IMR-90 (cell line): Measurements from ENCODE around the gene APC. TPM values are rescaled to one million over a fixed set of nuclear protein-coding genes. Genes with fewer than 3 reads are reported as not detected.
"Not testable (repeated sequence)": the region's sequence is repeated elsewhere in the genome, so short reads cannot be mapped to it uniquely, and the experiment has no call there.

Experiments used
- ATAC-seq: fragments of 200-7000 bp; cut with Tn5 transposase; 2 replicates; pipeline ENCODE4 v1.9.1; 2020; ENCODE audit warnings: low read depth, mild to moderate bottlenecking, moderate library complexity
- BruUV-seq: library from RNA; stranded (reverse); fragments of 400-500 nt; replicated peaks from 2 replicates; lab custom pipeline; 2021; lab: Mats Ljungman, UMichigan
- CTCF ChIA-PET: fragments of 300-600 bp; formaldehyde crosslinking; extraction: SDS; loops from one replicate; lab custom pipeline; 2021; ENCODE audit warnings: antibody characterized with exemption; lab: Yijun Ruan, JAX
- POLR2A ChIA-PET: fragments of 300-600 bp; sonication (Branson Sonifier 250); formaldehyde crosslinking; loops from one replicate; lab custom pipeline; 2022; ENCODE audit warnings: antibody characterized with exemption; ENCODE audit not compliant: unreplicated experiment; lab: Charles Lee
- DNase-seq: peaks from one replicate; pipeline ENCODE4 v3.0.0; 2013
- H2AFZ ChIP-seq: replicated peaks from 2 replicates; pipeline ENCODE3; 2013; ENCODE audit warnings: low read length, mild to moderate bottlenecking; ENCODE audit not compliant: poor library complexity
- H2AK5ac ChIP-seq: 2 replicates; pipeline ENCODE4 v1.6.1; 2013; ENCODE audit warnings: low read depth, low read length, inconsistent platforms
- H2AK9ac ChIP-seq: replicated peaks from 2 replicates; pipeline ENCODE3; 2013; ENCODE audit warnings: mild to moderate bottlenecking, low read depth, low read length, moderate library complexity; ENCODE audit not compliant: poor library complexity
- H2BK120ac ChIP-seq: 2 replicates; pipeline ENCODE4 v1.6.1; 2013; ENCODE audit warnings: low read depth, low read length, inconsistent platforms
- H2BK15ac ChIP-seq: 3 replicates; pipeline ENCODE4 v1.6.1; 2013; ENCODE audit warnings: low read depth, low read length, inconsistent platforms
- H2BK20ac ChIP-seq: 2 replicates; pipeline ENCODE4 v1.6.1; 2013; ENCODE audit warnings: low read depth, mild to moderate bottlenecking, inconsistent platforms, low read length, moderate library complexity
- H2BK5ac ChIP-seq: 2 replicates; pipeline ENCODE4 v1.6.1; 2013; ENCODE audit warnings: mild to moderate bottlenecking, low read depth, low read length, inconsistent platforms; ENCODE audit not compliant: poor library complexity, severe bottlenecking
- H3K14ac ChIP-seq: replicated peaks from 2 replicates; pipeline ENCODE4 v1.6.1; 2013; ENCODE audit warnings: low read depth, low read length, inconsistent platforms
- H3K18ac ChIP-seq: 2 replicates; pipeline ENCODE4 v1.6.1; 2013; ENCODE audit warnings: low read depth, low read length, control low read depth
- H3K23ac ChIP-seq: 2 replicates; pipeline ENCODE4 v1.6.1; 2013; ENCODE audit warnings: low read depth, low read length, inconsistent platforms
- H3K27ac ChIP-seq: 2 replicates; pipeline ENCODE4 v1.5.1; 2013; ENCODE audit warnings: mild to moderate bottlenecking, control low read depth, low read length; ENCODE audit not compliant: insufficient read depth
- H3K27me3 ChIP-seq: 2 replicates; pipeline ENCODE4 v1.6.1; 2013; ENCODE audit warnings: low read length; ENCODE audit not compliant: control insufficient read depth, insufficient read depth
- H3K36me3 ChIP-seq: 2 replicates; pipeline ENCODE4 v1.6.1; 2013; ENCODE audit warnings: low read length, mixed read lengths; ENCODE audit not compliant: control insufficient read depth, insufficient read depth
- H3K4ac ChIP-seq: 2 replicates; pipeline ENCODE4 v1.6.1; 2013; ENCODE audit warnings: low read depth, low read length, inconsistent platforms
- H3K4me1 ChIP-seq: 2 replicates; pipeline ENCODE4 v1.6.1; 2013; ENCODE audit warnings: low read length, mixed read lengths; ENCODE audit not compliant: control insufficient read depth, insufficient read depth
- H3K4me2 ChIP-seq: 2 replicates; pipeline ENCODE4 v1.6.1; 2013; ENCODE audit warnings: low read depth, mild to moderate bottlenecking, control low read depth, low read length, moderate library complexity
- H3K4me3 ChIP-seq: 2 replicates; pipeline ENCODE4 v1.5.1; 2013; ENCODE audit warnings: low read depth, mild to moderate bottlenecking, control low read depth, low read length, moderate library complexity; ENCODE audit not compliant: insufficient read depth
- H3K56ac ChIP-seq: 2 replicates; pipeline ENCODE4 v1.6.1; 2013; ENCODE audit warnings: low read length, inconsistent platforms; ENCODE audit not compliant: insufficient read depth; ENCODE audit errors: extremely low read depth
- H3K79me1 ChIP-seq, 2 experiments: 2 replicates each; pipeline ENCODE4 v1.6.1; 2013; ENCODE audit warnings: low read length in 2 of 2, inconsistent platforms in 1 of 2, low read depth in 1 of 2
- H3K9ac ChIP-seq: 2 replicates; pipeline ENCODE4 v1.6.1; 2013; ENCODE audit warnings: low read depth, low read length, control low read depth
- H3K9me1 ChIP-seq: 2 replicates; pipeline ENCODE4 v1.6.1; 2013; ENCODE audit warnings: low read length, inconsistent platforms; ENCODE audit not compliant: insufficient read depth
- H3K9me3 ChIP-seq: 2 replicates; pipeline ENCODE4 v1.6.1; 2013; ENCODE audit warnings: low read length; ENCODE audit not compliant: control insufficient read depth, insufficient read depth
- H4K20me1 ChIP-seq: 2 replicates; pipeline ENCODE4 v1.6.1; 2013; ENCODE audit warnings: low read length, inconsistent platforms; ENCODE audit not compliant: insufficient read depth
- H4K5ac ChIP-seq: 2 replicates; pipeline ENCODE4 v1.6.1; 2013; ENCODE audit warnings: mild to moderate bottlenecking, low read depth, low read length, control low read depth
- H4K8ac ChIP-seq, 2 experiments: 2 replicates each; pipeline ENCODE4 v1.6.1; 2013; ENCODE audit warnings: low read depth in 2 of 2, low read length in 2 of 2, control low read depth in 1 of 2, inconsistent platforms in 1 of 2
- H4K91ac ChIP-seq: 2 replicates; pipeline ENCODE4 v1.6.1; 2013; ENCODE audit warnings: low read depth, low read length, inconsistent platforms; ENCODE audit not compliant: insufficient read depth
- WGBS, 2 experiments: methylation state at CpG; one replicate each; pipeline versions ENCODE4 v1.1.5 to v1.1.7; 2013; ENCODE audit warnings: missing lambda C conversion rate in 2 of 2; ENCODE audit not compliant: insufficient read length in 1 of 2; ENCODE audit errors: extremely low coverage in 2 of 2; 5-methylcytosine and 5-hydroxymethylcytosine counted together
- dilution Hi-C: fragments of 300-500 bp; cut with HindIII; formaldehyde crosslinking; loops from one replicate; pipeline ENCODE4 v1.14.3; 2018; ENCODE audit warnings: low sequenced_read_pairs; ENCODE audit not compliant: unreplicated experiment
- in situ Hi-C: fragments of 300-500 bp; cut with MboI; formaldehyde crosslinking; loops from 3 replicates; pipeline ENCODE4 v1.14.3; 2019; ENCODE audit warnings: low sequenced_read_pairs, inconsistent platforms, mixed read lengths
- intact Hi-C: fragments of 100-400 bp; cut with micrococcal nuclease; formaldehyde crosslinking; loops from 2 replicates; pipeline ENCODE4 v1.10.0; 2022
- polyA plus RNA-seq, 3 experiments: library from polyadenylated mRNA; depleted of rRNA; stranded (reverse); fragments of >200 nt; gene quantifications; 2 replicates each; pipeline ENCODE4 v1.2.3, GENCODE V29; 2012; ENCODE audit warnings: low replicate concordance in 1 of 3
- total RNA-seq: library from RNA; depleted of rRNA; stranded (reverse); fragments of >200 nt; gene quantifications from 2 replicates; pipeline ENCODE4 v1.2.3, GENCODE V29; 2012

APC gene
- total and polyA plus RNA-seq, 2 of the 4 experiments (the other 2 are of a cell fraction) = 7.3 to 58.4 TPM

DNA sequence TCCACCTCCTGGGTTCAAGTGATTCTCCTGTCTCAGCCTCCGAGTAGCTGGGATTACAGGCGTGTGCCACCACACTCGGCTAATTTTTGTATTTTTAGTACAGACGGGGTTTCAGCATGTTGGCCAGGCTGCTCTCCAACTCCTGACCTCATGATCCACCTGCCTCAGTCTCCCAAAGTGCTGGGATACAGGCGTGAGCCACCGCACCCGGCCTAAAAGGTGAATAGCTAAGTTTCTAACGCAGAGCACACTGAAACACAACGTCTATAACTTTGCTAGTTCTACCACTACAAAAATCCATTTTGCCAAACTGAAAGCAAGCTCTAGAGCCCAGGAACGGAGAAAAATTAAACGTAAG, 122.9 kb downstream of the APC start:
- H2BK120ac ChIP-seq = peak overlapping the region; percentile 88
- peak overlapping the region; percentile 100 for H2AFZ ChIP-seq
- peak overlapping the region; percentile 97 for H3K4me2 ChIP-seq
- intact Hi-C loops, H3K9me3 ChIP-seq, POLR2A ChIA-PET, dilution Hi-C loops, DNase-seq, H3K4me1 ChIP-seq, H3K36me3 ChIP-seq, H3K27me3 ChIP-seq, BruUV-seq, H2AK5ac ChIP-seq, ATAC-seq, H3K9me1 ChIP-seq, in situ Hi-C loops: not testable (repeated sequence)
- H4K5ac ChIP-seq = peak overlapping the region; percentile 100
- H2BK5ac ChIP-seq = peak overlapping the region; percentile 88
- H3K23ac ChIP-seq = peak overlapping the region; percentile 77
- peak overlapping the region; percentile 98 for H4K8ac ChIP-seq
- peak overlapping the region; percentile 91 for H3K4me3 ChIP-seq
- H3K27ac ChIP-seq = peak overlapping the region; percentile 78; the same call in 1 of the 2 replicates
- peak overlapping the region; percentile 52; the same call in 1 of the 3 replicates for H2BK15ac ChIP-seq
- peaks cover 21% of the 10 kb centered on the region; the same call in 1 of the 2 replicates for H4K20me1 ChIP-seq
- H3K9ac ChIP-seq = peak overlapping the region; percentile 76
- H3K56ac ChIP-seq = peak overlapping the region; percentile 67; the same call in 1 of the 2 replicates
- CTCF ChIA-PET = interaction anchor here (0.6 to 2.0 kb wide), 2 partner anchors 12 to 309 kb away, joined by 3 to 8 read pairs; no protein-coding TSS in a partner anchor
- H3K79me1 ChIP-seq = peaks cover 12 to 36% of the 10 kb centered on the region in 2 experiments
- H2AK9ac ChIP-seq = peak overlapping the region; percentile 12
- peak overlapping the region; percentile 41 for H2BK20ac ChIP-seq
- peak overlapping the region; percentile 100 for H3K14ac ChIP-seq
- H4K91ac ChIP-seq = peak overlapping the region; percentile 95
- H3K18ac ChIP-seq = peak overlapping the region; percentile 95
- H3K4ac ChIP-seq = peak overlapping the region; percentile 99
- WGBS, 2 experiments = 92% methylated on average over 4 of the region's 11 CpGs; no CpG with 5 or more reads in 1 of the 2 experiments
